Vagina (tissue), 2 donors: ENCODE results near the gene APOBEC3B. TPM values are rescaled to one million over a fixed set of nuclear protein-coding genes. Genes with fewer than 3 reads are reported as not detected.
A peak's percentile ranks its signal among the peaks of the same experiment; 100 is the strongest.

ENCODE experiments used
- DNase-seq, 2 donors: peaks; one replicate each; pipeline ENCODE4 v3.0.0-alpha.2; 2017; ENCODE audit errors: extremely low spot score in 2 of 2
- H3K27ac ChIP-seq: fragments of 200-600 bp; sonication (generic); one replicate; pipeline ENCODE4 v1.5.1; 2019
- H3K27me3 ChIP-seq: fragments of 200-600 bp; sonication (generic); one replicate; pipeline ENCODE4 v1.5.1; 2019
- H3K36me3 ChIP-seq, 2 donors: fragments of 200-600 bp; sonication (generic); one replicate each; pipeline ENCODE4 v1.5.1; 2017 to 2019
- H3K4me1 ChIP-seq: fragments of 200-600 bp; sonication (generic); one replicate; pipeline ENCODE4 v1.5.1; 2019
- H3K4me3 ChIP-seq, 2 donors: fragments of 200-600 bp; sonication (generic); 1 replicate in 1 of 2; 2 replicates in 1 of 2; pipeline ENCODE4 v1.5.1; 2016 to 2019
- H3K9me3 ChIP-seq: fragments of 200-600 bp; sonication (generic); one replicate; pipeline ENCODE4 v1.5.1; 2019
- CTCF ChIP-seq, 3 experiments: fragments of 450-650 bp in 2 of 3; fragments of 200-600 bp in 1 of 3; sonication (generic) in 1 of 3; IDR thresholded peaks; one replicate each; pipeline ENCODE4 v1.5.1; 2017 to 2019; ENCODE audit warnings: antibody characterized with exemption in 3 of 3, mild to moderate bottlenecking in 2 of 3, moderate library complexity in 2 of 3
- POLR2A ChIP-seq, 2 donors: fragments of 450-650 bp; IDR thresholded peaks; one replicate each; pipeline ENCODE4 v1.6.1; 2017; ENCODE audit warnings: antibody characterized with exemption in 2 of 2, mild to moderate bottlenecking in 2 of 2, moderate library complexity in 2 of 2
- POLR2AphosphoS5 ChIP-seq, 2 donors: sonication (generic); formaldehyde crosslinking; IDR thresholded peaks; one replicate each; pipeline ENCODE4 v1.9.0; 2017; ENCODE audit warnings: antibody characterized with exemption in 2 of 2, mild to moderate bottlenecking in 2 of 2, low read depth in 1 of 2; ENCODE audit not compliant: insufficient read depth in 1 of 2
- intact Hi-C: fragments of 100-400 bp; cut with DNase I; formaldehyde crosslinking; loops from one replicate; pipeline ENCODE4 v1.15.1; 2023
- total RNA-seq: library from RNA; depleted of rRNA; stranded (reverse); fragments of >200 nt; gene quantifications from one replicate; pipeline ENCODE4 v1.2.3, GENCODE V29; 2016

APOBEC3B gene
- total RNA-seq, 1 donor from 2014 or later, result not detected

DNA sequence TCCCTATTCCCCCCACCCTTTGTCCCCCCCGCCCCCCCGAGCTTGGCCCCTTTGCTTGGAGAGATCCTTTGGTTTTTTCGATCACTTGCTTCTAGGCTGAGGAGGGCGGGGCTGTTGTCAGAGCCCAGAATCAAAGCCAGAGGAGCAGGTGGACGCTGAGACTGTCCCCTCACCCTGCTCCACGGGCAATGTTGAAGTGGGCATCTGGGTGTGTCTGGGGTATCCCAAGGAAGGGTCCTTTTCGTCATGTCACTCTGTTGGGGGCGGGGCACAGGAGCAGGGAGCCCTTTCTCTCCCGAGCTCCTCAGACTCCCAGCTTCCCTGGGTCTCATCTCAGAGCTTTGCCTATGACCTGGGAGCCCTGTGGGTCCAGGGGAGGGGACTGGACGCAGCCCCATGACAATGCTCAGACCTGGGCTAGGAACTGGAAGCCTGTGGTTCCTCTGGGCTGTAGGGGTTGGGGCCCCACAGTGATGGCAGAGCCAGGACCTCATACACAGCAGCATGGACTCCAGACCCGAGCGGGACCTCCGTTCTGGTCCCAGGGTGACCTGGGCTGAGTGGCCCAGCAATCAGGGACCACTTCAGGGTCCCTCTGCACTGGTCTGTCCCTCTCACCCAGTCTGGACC is 27.6 kb upstream of the APOBEC3B start:
- DNase-seq, result peak in 1 of 2 donors; percentile 95
- Histone ChIP-seq H3K4me1 (no peaks in the 10 kb centered on the region), H3K9me3 (no peaks in the 10 kb centered on the region), H3K36me3 (no peaks in the 10 kb centered on the region), H3K4me3 (no peak overlapping the region), H3K27me3 (no peaks in the 10 kb centered on the region), H3K27ac (no peak overlapping the region)
- no peak for TF ChIP-seq POLR2A (IDR thresholded peaks at IDR 0.05)
- no peak for TF ChIP-seq CTCF (IDR thresholded peaks at IDR 0.05)
- intact Hi-C loops, result loop anchor here (5.0 kb wide), 1 partner anchor 103 kb away; no protein-coding TSS in a partner anchor

DNA sequence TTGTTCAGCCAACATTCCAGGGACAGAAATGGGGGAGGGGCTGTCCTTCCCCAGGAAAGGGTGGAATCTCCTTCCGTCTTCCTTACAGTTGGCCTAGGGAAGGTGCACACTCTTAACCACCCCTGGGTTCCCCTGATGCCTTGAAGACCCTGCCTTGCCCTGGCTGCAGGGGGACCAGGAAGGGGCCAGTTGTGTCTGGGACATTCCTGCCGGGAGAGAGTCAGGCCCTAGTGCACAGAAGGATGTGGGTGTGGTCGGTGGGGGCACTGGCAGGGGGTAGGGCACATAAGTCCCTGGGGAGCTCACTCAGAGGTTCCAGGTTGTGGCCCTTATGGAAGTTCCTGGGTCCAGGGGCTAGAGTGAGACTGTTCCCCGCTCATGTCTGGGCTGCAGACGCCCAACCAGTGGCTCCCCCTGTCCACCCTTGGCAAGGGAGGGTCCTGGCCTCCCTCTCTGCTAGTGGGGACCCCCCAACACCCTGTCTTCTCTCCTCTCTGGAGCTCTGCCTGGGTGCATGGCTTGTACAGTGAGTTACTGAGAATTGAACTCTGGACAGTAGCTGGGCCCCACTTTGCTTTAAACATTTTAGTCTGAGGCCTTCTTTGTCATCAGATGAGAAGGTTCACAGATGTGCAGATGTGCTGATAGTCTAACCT is 26.8 kb upstream of the APOBEC3B start:
- Histone ChIP-seq H3K9me3 (no peaks in the 10 kb centered on the region), H3K4me3 (no peak overlapping the region), H3K27me3 (no peaks in the 10 kb centered on the region), H3K36me3 (no peaks in the 10 kb centered on the region), H3K27ac (no peak overlapping the region), H3K4me1 (no peaks in the 10 kb centered on the region)
- intact Hi-C loops, result no loop called here
- DNase-seq, result peak in 1 of 2 donors; percentile 95
- TF ChIP-seq CTCF (IDR thresholded peaks at IDR 0.05), result no peak
- no peak for TF ChIP-seq POLR2AphosphoS5 (IDR thresholded peaks at IDR 0.05; ENCODE audit: insufficient read depth in 1 of 2, low read depth in 1 of 2)
- no peak for TF ChIP-seq POLR2A (IDR thresholded peaks at IDR 0.05)

DNA sequence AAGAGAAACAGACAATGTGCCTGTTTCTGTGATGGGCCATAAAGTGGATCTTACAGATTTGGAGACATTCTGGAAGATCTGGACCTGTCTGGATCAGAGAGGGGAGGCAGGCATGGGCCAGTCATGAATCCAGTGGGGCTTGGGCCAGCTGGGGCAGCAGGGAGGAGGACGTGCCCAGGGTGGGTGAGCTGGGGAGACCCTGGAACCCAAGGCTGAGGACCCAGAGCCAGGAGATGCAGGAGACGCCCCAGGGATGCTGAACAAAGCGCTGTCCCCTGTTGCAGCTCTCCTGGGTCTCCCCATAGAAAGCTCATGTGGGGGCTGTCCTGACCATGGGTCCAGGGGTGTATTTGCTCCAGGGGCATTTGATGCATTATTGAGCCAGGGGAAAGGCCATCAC is 26.2 kb upstream of the APOBEC3B start:
- no peaks in the 10 kb centered on the region for H3K9me3 ChIP-seq
- no peak overlapping the region for H3K4me3 ChIP-seq
- H3K4me1 ChIP-seq, result no peaks in the 10 kb centered on the region
- TF ChIP-seq POLR2AphosphoS5 (IDR thresholded peaks at IDR 0.05; ENCODE audit: insufficient read depth in 1 of 2, low read depth in 1 of 2) (no peak), POLR2A (IDR thresholded peaks at IDR 0.05) (no peak), CTCF (IDR thresholded peaks at IDR 0.05) (no peak)
- DNase-seq, result no peak
- no peaks in the 10 kb centered on the region for H3K36me3 ChIP-seq
- H3K27ac ChIP-seq, result no peak overlapping the region
- no peaks in the 10 kb centered on the region for H3K27me3 ChIP-seq
- intact Hi-C loops, result no loop called here

DNA sequence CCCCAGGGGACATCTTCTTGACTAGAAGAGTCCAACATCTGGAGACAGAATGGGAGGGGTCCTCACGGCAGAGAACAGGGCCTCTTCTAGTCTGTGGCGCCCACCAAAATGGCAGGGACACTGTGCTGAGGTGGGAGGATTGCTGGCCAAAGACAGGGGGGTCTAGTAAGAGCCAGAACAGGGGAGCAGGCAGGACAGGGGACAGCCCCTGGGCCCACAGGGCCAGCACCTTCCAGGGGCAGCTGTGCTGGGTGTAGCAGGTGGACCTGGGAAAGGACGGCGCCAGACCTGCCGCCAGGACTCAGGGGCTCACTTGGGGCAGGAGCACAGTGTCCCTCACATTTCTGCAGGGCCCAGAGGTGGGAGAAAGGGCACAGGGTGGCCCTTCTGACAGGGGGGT is 25.6 kb upstream of the APOBEC3B start:
- Histone ChIP-seq H3K4me1 (no peaks in the 10 kb centered on the region), H3K27ac (no peak overlapping the region), H3K4me3 (no peak overlapping the region), H3K27me3 (no peaks in the 10 kb centered on the region), H3K36me3 (no peaks in the 10 kb centered on the region), H3K9me3 (no peaks in the 10 kb centered on the region)
- DNase-seq, result peak in 1 of 2 donors; percentile 85
- intact Hi-C loops, result no loop called here
- TF ChIP-seq CTCF (IDR thresholded peaks at IDR 0.05), result no peak
- no peak for TF ChIP-seq POLR2AphosphoS5 (IDR thresholded peaks at IDR 0.05; ENCODE audit: insufficient read depth in 1 of 2, low read depth in 1 of 2)
- no peak for TF ChIP-seq POLR2A (IDR thresholded peaks at IDR 0.05)
